Activated CD8-positive, alpha-beta T cell treated with anti-CD3 and anti-CD28 coated beads for 36 hours (primary cell): ENCODE results near the gene PCBP4. TPM values are rescaled to one million over a fixed set of nuclear protein-coding genes. Genes with fewer than 3 reads are reported as not detected.

Source experiments
- ATAC-seq: fragments of 200-7000 bp; cut with Tn5 transposase; one replicate; pipeline ENCODE4 v1.10.0; 2021; ENCODE audit warnings: mild to moderate bottlenecking, moderate library complexity
- CTCF ChIA-PET: fragments of 350-600 bp; sonication (Branson Sonifier 250); formaldehyde crosslinking; loops from one replicate; lab custom pipeline; 2021; ENCODE audit warnings: antibody characterized with exemption; lab: Charles Lee
- POLR2A ChIA-PET: fragments of 350-600 bp; sonication (Branson Sonifier 250); formaldehyde crosslinking; loops from one replicate; lab custom pipeline; 2021; ENCODE audit warnings: antibody characterized with exemption; lab: Charles Lee
- DNase-seq: peaks from one replicate; pipeline ENCODE4 v3.0.0-alpha.2; 2020
- H3K27ac Mint-ChIP-seq: one replicate; pipeline ENCODE4 v1.8.0; 2021; ENCODE audit warnings: mild to moderate bottlenecking, mixed read lengths
- H3K27me3 Mint-ChIP-seq: one replicate; pipeline ENCODE4 v1.8.0; 2021; ENCODE audit warnings: mixed read lengths
- H3K36me3 Mint-ChIP-seq: one replicate; pipeline ENCODE4 v1.8.0; 2021; ENCODE audit warnings: low read depth, mixed read lengths
- H3K4me1 Mint-ChIP-seq: one replicate; pipeline ENCODE4 v1.8.0; 2021; ENCODE audit warnings: low read depth, mixed read lengths
- H3K4me3 Mint-ChIP-seq: one replicate; pipeline ENCODE4 v1.8.0; 2021; ENCODE audit warnings: mild to moderate bottlenecking, moderate library complexity, mixed read lengths
- H3K9me3 Mint-ChIP-seq: one replicate; pipeline ENCODE4 v1.8.0; 2021; ENCODE audit warnings: mixed read lengths
- CTCF ChIP-seq: fragments of 200-600 bp; IDR thresholded peaks from one replicate; pipeline ENCODE4 v1.8.0; 2022; ENCODE audit warnings: antibody characterized with exemption, mild to moderate bottlenecking
- intact Hi-C: fragments of 100-400 bp; cut with micrococcal nuclease; formaldehyde crosslinking; loops from one replicate; pipeline ENCODE4 v1.10.0; 2022
- total RNA-seq, 2 experiments: library from RNA; stranded (reverse); gene quantifications; one replicate each; pipeline ENCODE4 v1.2.3, GENCODE V29; 2021

PCBP4 gene
- total RNA-seq, 2 experiments from 2014 or later, result 8.4 to 9.6 TPM

- intact Hi-C loops, result no loop called here
- POLR2A ChIA-PET, result interaction anchor here (1.0 to 2.8 kb wide), 2 partner anchors 9 to 23 kb away, joined by 3 to 6 read pairs; partner anchors contain the start of genes ABHD14A, ABHD14B, PARP3 and RRP9
- H3K36me3 Mint-ChIP-seq, result no peaks in the 10 kb centered on the region
- no peaks in the 10 kb centered on the region for H3K9me3 Mint-ChIP-seq
- DNase-seq (no peak), ATAC-seq (no peak)
- H3K4me1 Mint-ChIP-seq, result no peaks in the 10 kb centered on the region
- H3K27ac Mint-ChIP-seq, result no peak overlapping the region
- no peak for TF ChIP-seq CTCF
- H3K4me3 Mint-ChIP-seq, result no peak overlapping the region
- CTCF ChIA-PET, result interaction anchor here (4.0 kb wide), 1 partner anchor 8 kb away, joined by 27 read pairs; the partner anchor contains the start of genes PARP3 and RRP9
- peaks cover 19% of the 10 kb centered on the region for H3K27me3 Mint-ChIP-seq
Measured at GRCh38 chr3:51950899-51951298, 16.4 kb downstream of the PCBP4 start.

GRCh38 chr3:51949121-51949520 lies 18.1 kb downstream of the PCBP4 start:
- ChIA-PET POLR2A (no interaction called here), CTCF (no interaction called here)
- ATAC-seq (no peak), DNase-seq (no peak)
- H3K27me3 Mint-ChIP-seq, result peaks cover 8% of the 10 kb centered on the region
- no peak overlapping the region for H3K27ac Mint-ChIP-seq
- no peaks in the 10 kb centered on the region for H3K4me1 Mint-ChIP-seq
- H3K36me3 Mint-ChIP-seq, result no peaks in the 10 kb centered on the region
- H3K4me3 Mint-ChIP-seq, result no peak overlapping the region
- TF ChIP-seq CTCF, result no peak
- intact Hi-C loops, result no loop called here
- no peaks in the 10 kb centered on the region for H3K9me3 Mint-ChIP-seq

- ATAC-seq, result no peak
- intact Hi-C loops, result no loop called here
- H3K27me3 Mint-ChIP-seq, result peaks cover 1% of the 10 kb centered on the region
- no peaks in the 10 kb centered on the region for H3K9me3 Mint-ChIP-seq
- ChIA-PET POLR2A (interaction anchor here (0.6 to 0.7 kb wide), 2 partner anchors 10 to 15 kb away, joined by 3 read pairs; no protein-coding TSS in a partner anchor), CTCF (no interaction called here)
- H3K27ac Mint-ChIP-seq, result no peak overlapping the region
- no peak for DNase-seq
- no peak for TF ChIP-seq CTCF
- no peaks in the 10 kb centered on the region for H3K36me3 Mint-ChIP-seq
- H3K4me1 Mint-ChIP-seq, result peaks cover under 1% of the 10 kb centered on the region
- no peak overlapping the region for H3K4me3 Mint-ChIP-seq
Measured at GRCh38 chr3:51948016-51948580, 19.2 kb downstream of the PCBP4 start.

GRCh38 chr3:51947215-51947900 lies 19.9 kb downstream of the PCBP4 start:
- Mint-ChIP-seq H3K27me3 (no peaks in the 10 kb centered on the region), H3K36me3 (no peaks in the 10 kb centered on the region), H3K9me3 (no peaks in the 10 kb centered on the region), H3K27ac (no peak overlapping the region), H3K4me3 (no peak overlapping the region), H3K4me1 (peaks cover 6% of the 10 kb centered on the region)
- TF ChIP-seq CTCF, result no peak
- no peak for ATAC-seq
- ChIA-PET POLR2A (interaction anchor here (0.7 kb wide), 1 partner anchor 16 kb away, joined by 3 read pairs; no protein-coding TSS in a partner anchor), CTCF (no interaction called here)
- no peak for DNase-seq
- intact Hi-C loops, result no loop called here

GRCh38 chr3:51946796-51947195 lies 20.5 kb downstream of the PCBP4 start:
- ChIA-PET POLR2A (interaction anchor here (1.9 kb wide), 1 partner anchor 27 kb away, joined by 6 read pairs; the partner anchor contains the start of gene ABHD14B), CTCF (interaction anchor here (1.0 kb wide), 1 partner anchor 27 kb away, joined by 3 read pairs; the partner anchor contains the start of gene ABHD14B)
- H3K9me3 Mint-ChIP-seq, result no peaks in the 10 kb centered on the region
- no peak for TF ChIP-seq CTCF
- H3K27me3 Mint-ChIP-seq, result no peaks in the 10 kb centered on the region
- H3K36me3 Mint-ChIP-seq, result no peaks in the 10 kb centered on the region
- intact Hi-C loops, result no loop called here
- no peak overlapping the region for H3K4me3 Mint-ChIP-seq
- ATAC-seq, result no peak
- peaks cover 8% of the 10 kb centered on the region for H3K4me1 Mint-ChIP-seq
- DNase-seq, result no peak
- no peak overlapping the region for H3K27ac Mint-ChIP-seq
